Hematopoietic multipotent progenitor cell treated with erythropoietin and hydrocortisone succinate and interleukin-3 and kit ligand, for 8 days (in vitro differentiated cells): ENCODE results near the gene TMOD4.

Experiments
- DNase-seq: peaks from one replicate; pipeline ENCODE4 v3.0.0-alpha.2; 2015

The TMOD4 gene

DNA sequence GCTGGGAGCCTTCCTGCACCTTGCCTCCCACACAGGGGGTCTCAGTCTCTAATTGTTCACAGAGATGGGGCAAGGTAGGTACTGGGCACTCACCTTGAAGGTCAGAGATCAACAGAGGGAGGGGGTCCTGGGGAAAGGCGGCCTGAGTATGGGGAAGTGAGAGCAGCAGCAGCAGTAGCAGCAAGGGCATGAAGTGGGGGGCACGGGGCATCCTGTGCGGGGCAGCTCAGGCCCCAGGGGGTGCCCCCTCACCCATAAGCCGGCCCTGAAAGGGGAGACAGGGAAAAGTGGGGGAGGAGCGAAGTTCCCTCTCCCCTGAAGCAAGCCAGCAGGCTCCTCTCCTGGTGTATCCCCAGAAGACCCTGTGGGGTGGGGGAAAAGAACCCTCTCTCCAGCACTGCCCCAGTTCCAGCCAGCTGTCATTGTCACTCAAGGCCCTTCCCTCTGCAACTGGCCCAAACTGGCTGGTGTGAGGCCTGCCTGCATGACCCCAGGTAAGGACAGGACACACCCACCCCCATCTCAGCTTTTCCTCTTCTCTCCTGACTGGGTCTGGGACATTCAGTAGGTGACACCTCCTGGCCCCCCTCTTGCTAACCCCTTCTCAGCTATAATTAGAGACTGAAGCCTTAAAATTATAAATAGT lies 33.2 kb downstream of the TMOD4 start:
- no peak for DNase-seq

DNA sequence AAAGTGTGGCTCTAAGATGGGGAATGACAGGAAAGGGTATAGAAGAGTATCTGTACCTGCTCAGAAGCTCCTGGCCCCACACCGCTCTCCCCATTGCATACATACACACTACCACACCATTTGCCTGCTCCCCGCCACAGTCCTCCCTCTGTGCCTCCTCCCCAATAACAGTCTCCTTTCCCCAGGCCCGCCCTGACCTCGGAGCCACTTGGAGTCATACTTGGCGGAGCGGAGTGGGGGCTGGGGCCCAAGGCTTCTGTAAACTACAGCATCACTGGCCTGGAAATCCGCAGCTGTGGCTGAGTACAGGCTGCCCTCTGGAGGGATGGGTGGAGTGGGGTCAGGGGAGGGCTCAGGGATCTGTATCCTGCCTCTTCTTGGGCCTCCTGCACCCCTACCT lies 38.0 kb downstream of the TMOD4 start:
- no peak for DNase-seq

DNA sequence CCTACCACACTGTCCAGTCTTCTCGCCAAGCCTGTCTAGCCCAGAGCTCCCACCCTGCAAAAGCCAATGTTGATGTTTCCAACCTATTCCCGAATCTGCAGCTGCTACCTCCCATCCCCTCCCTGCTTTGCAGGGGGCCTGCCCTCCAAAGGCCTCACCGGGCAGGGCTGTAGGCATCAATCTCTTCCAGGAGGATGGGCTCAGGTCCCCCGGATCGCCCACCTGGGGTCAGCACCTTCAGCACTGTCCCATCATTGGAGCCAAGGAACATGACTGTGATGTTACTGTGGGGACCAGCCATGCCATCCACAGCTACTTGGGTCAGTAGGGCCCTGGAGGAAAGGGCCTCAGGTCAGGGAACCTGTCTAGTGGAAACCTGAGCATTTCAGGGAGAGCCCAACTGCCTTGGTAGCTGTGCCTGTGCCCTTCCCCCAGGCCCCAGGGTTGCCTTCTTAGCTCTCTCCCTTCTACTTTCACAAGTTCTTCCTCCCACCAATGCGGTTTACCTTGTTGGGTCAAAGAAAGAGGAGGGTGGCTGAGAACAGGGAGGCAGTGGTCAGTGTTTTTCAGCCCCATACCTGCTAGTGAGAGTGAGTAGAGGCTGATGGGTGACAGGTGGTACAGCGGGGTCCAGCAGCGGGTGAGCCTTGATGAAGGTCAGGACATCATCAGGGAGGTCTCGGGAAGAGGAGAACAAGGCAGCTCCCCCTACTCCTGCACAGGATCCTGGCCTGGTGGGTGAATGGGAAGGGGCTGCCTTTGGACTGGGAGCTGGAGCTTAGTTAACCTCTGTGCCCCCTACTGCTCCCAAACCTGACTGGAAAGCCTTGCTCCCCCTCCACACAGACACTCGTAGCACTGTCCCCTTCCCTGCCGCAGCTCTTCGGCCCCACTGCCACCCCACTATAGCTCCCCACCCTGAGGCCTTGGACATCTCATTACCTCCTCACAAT lies 40.1 kb downstream of the TMOD4 start:
- DNase-seq: no peak

DNA sequence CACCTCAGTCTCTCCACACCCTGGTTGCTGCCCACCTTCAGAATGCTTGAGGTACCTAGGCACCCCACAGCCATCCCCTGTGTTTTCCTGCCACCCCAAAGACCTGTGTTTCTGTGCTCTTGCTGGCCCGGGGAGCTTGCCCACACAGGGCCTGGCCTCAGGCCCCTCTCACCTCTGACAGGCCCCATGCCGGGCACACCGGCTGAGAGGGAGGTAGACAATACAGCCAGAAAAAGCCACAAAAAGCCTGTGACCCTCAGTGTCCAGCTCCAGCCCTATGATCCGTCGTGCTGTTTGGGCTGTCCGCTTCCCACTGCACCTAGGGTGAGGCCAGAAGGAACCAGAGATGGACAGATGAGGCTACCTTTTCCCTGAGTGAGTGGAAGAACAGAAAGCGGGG lies 40.8 kb downstream of the TMOD4 start:
- no peak for DNase-seq

DNA sequence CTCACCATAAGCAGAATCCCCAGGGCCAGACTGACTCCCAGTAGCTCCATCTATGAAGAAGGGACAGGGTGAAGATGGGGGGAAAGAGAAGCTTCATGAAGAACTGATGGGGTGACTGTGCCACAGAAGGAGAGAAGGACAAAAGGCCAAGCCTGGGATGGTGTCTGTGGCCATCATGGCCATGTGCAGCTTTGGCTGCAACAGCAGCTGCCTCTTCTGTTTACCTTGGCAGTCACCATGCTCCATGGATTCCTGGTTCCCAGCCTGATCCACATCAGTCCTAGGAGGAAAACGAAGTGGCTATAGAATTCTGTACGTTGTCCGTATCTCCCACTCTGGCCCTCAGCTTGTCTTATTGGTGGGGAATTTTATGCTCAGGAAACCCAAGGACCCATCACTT lies 41.4 kb downstream of the TMOD4 start:
- no peak for DNase-seq

DNA sequence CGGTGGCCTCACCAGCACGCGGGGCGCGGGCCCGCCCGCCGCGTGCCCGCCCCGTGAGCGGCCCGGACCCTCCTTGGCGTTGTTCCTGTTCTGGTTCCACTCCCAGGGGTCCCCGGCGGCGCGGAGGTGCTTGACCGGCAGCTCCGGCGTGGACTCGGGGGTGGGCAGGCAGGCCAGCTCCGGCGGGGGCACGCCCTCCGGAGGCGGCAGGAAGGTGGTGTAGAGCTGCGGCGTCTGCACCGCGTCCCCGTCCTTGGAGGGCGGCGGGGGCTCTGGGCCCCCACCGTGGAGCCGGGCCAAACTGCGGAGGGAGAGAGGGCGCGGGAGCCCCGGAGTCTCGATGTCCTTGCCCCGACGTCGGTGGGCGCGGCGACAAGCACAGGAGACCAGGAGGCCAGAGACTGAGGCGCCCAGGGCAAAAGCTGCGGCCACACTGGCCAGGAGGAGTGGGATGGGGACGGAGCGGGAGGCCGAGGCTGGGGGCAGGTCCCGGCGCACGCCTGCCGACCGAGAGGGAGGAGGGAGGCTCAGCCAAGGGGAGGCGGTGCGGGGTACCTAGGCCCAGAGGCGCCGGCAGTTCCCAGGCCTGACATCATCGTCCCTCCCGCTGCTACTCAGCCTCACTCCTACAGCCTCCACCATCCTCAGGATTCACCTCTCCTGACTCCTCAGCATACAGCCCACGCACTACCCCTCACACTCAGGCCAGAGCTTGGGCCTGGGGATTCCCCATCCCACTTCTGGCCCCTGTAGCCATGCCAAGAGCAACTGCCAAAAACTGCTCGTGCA lies 42.6 kb downstream of the TMOD4 start:
- DNase-seq: no peak

DNA sequence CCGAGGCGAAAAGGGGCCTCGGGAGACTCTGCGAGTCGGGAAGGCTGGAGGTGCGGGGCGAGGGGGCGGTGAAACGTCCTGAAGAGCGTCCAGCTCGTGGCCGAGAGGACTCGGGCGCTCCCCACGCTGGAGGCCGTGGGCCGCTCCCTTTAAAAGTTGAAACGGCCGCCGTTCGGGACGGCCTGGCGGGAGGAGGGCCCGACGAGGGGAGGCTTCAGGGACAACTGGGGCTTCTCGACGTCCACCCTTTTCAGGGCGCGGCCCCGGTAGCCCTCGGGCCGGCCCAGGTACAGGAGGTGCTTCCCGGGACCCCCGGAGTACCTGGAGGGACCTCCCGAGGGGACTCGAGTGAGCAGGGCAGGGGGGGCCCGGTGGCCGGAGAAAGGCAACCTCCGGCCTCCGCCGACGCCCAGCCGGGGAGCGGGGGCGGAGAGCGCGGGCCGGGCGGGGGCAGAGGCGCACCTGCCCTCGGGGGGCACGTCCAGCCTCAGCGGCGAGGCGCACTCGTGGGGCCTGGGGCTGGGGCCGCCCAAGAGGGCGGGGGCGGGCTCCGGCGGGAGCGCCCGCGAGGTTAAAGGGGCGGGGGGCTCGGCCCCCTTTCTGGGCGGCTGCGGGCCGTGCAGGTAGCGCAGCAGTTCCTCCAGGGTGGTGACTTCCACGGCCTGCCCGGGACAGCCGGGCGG lies 43.3 kb downstream of the TMOD4 start:
- no peak for DNase-seq

DNA sequence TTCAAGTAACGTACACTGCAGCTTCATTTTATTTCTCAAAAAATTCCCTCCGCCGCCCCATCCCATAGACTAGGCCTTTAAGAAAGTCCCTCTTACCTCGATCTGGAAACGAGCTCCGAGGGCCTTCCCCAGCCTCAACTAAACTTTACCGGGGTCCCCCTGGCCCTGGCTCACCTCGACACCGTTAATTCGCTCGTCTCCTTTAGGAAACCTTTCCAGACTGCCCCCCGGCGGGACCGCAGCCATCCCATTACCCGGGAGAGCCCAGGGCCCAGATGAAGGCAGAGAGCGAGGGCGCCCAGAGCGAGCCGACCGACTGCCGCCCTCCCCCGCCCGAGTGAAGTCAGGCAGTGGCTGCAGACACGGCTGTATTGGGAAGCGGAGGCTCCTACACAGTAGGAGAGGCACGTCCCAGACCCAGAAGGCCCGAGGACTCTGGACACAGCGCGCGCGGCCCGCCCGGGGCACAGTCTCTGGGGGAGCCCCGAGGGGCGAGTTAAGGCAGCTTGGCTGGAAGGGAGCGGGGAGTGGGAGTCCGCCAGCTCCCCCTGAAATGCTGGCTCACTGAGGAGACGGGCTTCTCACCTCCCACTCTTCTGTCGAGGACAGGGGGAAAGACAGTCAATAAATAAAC lies 44.0 kb downstream of the TMOD4 start:
- no peak for DNase-seq

DNA sequence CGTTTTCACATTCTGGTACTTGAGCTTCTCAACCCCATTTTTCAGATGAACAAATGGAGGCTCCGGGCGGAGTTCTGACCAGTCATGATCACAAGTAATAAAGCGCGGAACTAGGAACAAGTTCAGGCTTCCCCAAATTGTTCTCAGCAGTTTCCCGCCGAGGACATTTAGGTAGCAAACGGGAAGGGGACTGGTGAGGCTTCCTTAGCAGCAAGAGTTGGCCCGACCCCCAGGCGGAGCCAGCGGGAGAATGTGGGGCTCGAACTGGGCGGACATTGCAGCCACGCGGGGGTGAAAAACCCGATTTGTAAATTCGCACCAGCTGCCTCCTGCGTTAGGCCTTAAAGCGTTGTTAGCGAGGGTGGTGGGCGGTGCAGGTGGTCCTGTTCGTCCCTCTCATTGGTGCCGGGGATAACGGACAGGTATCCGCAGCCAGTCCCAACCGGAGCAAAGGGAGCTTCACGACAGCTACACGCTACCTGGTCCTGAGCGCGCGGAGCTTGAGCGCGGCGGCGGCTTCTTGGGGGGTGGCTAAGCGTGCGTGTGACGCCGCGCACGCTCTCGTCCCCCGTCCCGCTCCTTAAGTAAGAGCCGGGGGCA lies 44.7 kb downstream of the TMOD4 start:
- DNase-seq: peak; percentile 85

DNA sequence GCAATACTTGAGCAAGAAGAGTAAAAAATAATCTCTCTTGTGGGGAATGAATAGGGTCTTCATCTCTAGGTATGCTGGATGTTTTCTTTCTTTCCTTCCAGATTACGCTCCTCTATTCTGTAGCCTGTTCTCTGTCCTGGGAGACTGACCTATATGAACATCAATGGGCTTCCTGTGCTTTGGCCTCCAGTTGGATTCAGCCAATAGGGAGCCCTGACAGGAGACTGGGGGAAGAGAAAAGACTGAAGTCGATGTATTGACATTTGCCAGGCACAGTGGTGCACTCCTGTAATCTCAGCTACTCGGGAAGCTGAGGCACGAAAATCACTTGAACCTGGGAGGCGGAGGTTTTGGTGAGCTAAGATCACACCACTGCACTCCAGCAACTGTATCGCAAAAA lies 47.0 kb downstream of the TMOD4 start:
- DNase-seq: no peak

DNA sequence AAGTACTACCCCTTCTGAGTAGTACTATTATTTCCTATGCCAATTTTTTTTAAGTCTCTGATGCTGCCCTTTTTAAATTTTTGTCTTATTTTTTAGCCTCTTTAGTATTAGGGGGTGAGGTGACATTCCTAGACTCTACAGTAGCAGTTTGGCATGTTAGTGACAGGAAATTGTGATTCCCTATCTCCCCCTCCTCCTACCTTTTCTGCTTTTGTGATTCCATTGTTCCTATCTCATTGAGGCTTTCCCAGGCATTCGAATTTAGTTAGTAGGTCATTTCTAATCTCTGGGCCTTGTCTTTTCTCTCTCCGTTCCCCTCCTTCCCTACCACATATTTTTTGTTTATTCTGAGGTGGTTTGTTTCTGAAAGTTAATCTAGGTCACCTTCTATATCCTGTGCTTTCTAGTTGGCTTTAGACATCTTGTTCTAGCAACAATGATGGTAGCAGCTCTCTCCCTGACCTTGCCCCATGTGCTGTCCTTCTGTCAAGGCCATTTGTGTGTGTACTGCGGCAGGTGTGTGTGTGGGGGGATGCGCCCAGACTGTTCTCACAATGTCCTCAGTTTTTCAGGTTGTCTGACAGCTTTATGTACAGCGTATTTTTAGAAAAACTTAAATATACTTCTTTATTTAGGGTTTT lies 50.9 kb downstream of the TMOD4 start:
- no peak for DNase-seq
